ENCODE results near the gene RAET1E. TPM values are rescaled to one million over a fixed set of nuclear protein-coding genes. Genes with fewer than 3 reads are reported as not detected.
"Not testable (repeated sequence)": the region's sequence is repeated elsewhere in the genome, so short reads cannot be mapped to it uniquely, and the experiment has no call there.

Gene RAET1E
- total and polyA plus RNA-seq, 2 donors (not counting 3 experiments of a cell fraction or from before 2014, with no cell fraction given): 0.04 TPM; not detected in 1

DNA sequence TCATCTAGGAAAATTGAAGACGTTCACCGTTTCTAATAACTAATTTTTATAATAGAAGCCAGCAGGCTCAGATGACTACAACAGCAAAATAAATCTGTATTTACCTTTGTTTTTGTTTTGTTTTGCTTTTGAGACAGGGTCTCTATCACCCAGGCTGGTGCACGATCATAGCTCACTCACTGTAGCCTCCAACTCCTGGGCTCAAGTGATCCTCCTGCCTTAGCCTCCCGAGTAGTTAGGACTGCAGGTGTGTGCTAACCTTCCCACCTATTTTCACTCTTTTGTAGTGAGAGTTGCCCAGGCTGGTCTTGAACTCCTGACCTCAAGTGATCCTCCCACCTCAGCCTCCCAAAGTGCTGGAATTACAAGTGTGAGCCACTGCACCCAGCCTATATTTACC lies 43.9 kb downstream of the RAET1E start:
- dilution Hi-C loops (cut with MboI; ENCODE audit: extremely low pct_ligation_motif_present, low sequenced_read_pairs); H3K4me3 ChIP-seq (replicated peaks in 1 of 3; ENCODE audit: insufficient read depth in 1 of 3, low read depth in 1 of 3, low read length in 3 of 3); H3K27me3 ChIP-seq (ENCODE audit: control insufficient read depth in 2 of 2, insufficient read depth in 2 of 2, low read length in 2 of 2); H4K20me1 ChIP-seq (replicated peaks; ENCODE audit: control insufficient read depth, extremely low read depth, insufficient read depth, low read length); POLR2A ChIA-PET; H3K36me3 ChIP-seq (ENCODE audit: control insufficient read depth in 2 of 2, extremely low read depth in 1 of 2, insufficient read depth in 2 of 2, low read length in 2 of 2); DNase-seq (ENCODE audit: low read depth, low spot score); BruUV-seq (replicated peaks); intact Hi-C loops (cut with micrococcal nuclease); H3K9me1 ChIP-seq (replicated peaks; ENCODE audit: control insufficient read depth, extremely low read depth, insufficient read depth, low read length); FAIRE-seq; H3K9me3 ChIP-seq (replicated peaks; ENCODE audit: control insufficient read depth, insufficient read depth, low read length); H2AFZ ChIP-seq (ENCODE audit: low read depth, low read length): not testable (repeated sequence)
- Histone ChIP-seq H3K9ac (replicated peaks; ENCODE audit: extremely low read depth, insufficient read depth, low read length) (peak overlapping the region; percentile 92), H3K4me1 (ENCODE audit: control insufficient read depth, extremely low read depth, insufficient read depth, low read length) (peaks cover 68% of the 10 kb centered on the region), H3K79me2 (ENCODE audit: control insufficient read depth, insufficient read depth, low read length) (peaks cover 43% of the 10 kb centered on the region), H3K4me2 (ENCODE audit: insufficient read depth, low read length) (peak overlapping the region; percentile 97), H3K27ac (ENCODE audit: insufficient read depth, low read depth, low read length) (peak overlapping the region; percentile 95)
- CTCF ChIA-PET: interaction anchor here (0.8 to 1.6 kb wide), 3 partner anchors 10 to 14 kb away, joined by 3 to 9 read pairs (median 3); partner anchors contain the start of gene LRP11

- intact Hi-C loops (cut with micrococcal nuclease) (no loop called here), dilution Hi-C loops (cut with MboI; ENCODE audit: extremely low pct_ligation_motif_present, low sequenced_read_pairs) (no loop called here)
- H3K79me2 ChIP-seq (ENCODE audit: control insufficient read depth, insufficient read depth, low read length): peaks cover 33% of the 10 kb centered on the region
- peak overlapping the region; percentile 78 for H3K9ac ChIP-seq (replicated peaks; ENCODE audit: extremely low read depth, insufficient read depth, low read length)
- no peaks in the 10 kb centered on the region for H3K9me3 ChIP-seq (replicated peaks; ENCODE audit: control insufficient read depth, insufficient read depth, low read length)
- peak overlapping the region; percentile 74 for H3K27ac ChIP-seq (ENCODE audit: insufficient read depth, low read depth, low read length)
- no peaks in the 10 kb centered on the region for H3K9me1 ChIP-seq (replicated peaks; ENCODE audit: control insufficient read depth, extremely low read depth, insufficient read depth, low read length)
- CTCF ChIA-PET: interaction anchor here (0.8 kb wide), 1 partner anchor 12 kb away, joined by 3 read pairs; no protein-coding TSS in a partner anchor
- FAIRE-seq (no peak), DNase-seq (ENCODE audit: low read depth, low spot score) (peak; percentile 45)
- peak overlapping the region; percentile 97 for H3K4me2 ChIP-seq (ENCODE audit: insufficient read depth, low read length)
- POLR2A ChIA-PET: no interaction called here
- TF ChIP-seq POLR2A (IDR thresholded peaks at IDR 0.05; ENCODE audit: low read depth, low read length) (no peak), MYC (IDR thresholded peaks at IDR 0.05; ENCODE audit: low read depth, low read length) (no peak), POLR2AphosphoS5 (IDR thresholded peaks at IDR 0.05; ENCODE audit: insufficient read depth, low read depth, low read length) (no peak)
- no peaks in the 10 kb centered on the region for H3K27me3 ChIP-seq (ENCODE audit: control insufficient read depth in 2 of 2, insufficient read depth in 2 of 2, low read length in 2 of 2)
- H3K36me3 ChIP-seq (ENCODE audit: control insufficient read depth in 2 of 2, extremely low read depth in 1 of 2, insufficient read depth in 2 of 2, low read length in 2 of 2): no peaks in the 10 kb centered on the region
- no TSS peak for BruUV-seq (replicated peaks)
- H4K20me1 ChIP-seq (replicated peaks; ENCODE audit: control insufficient read depth, extremely low read depth, insufficient read depth, low read length): no peaks in the 10 kb centered on the region
- H3K4me1 ChIP-seq (ENCODE audit: control insufficient read depth, extremely low read depth, insufficient read depth, low read length): peaks cover 65% of the 10 kb centered on the region
- peak overlapping the region; percentile 33 for H2AFZ ChIP-seq (ENCODE audit: low read depth, low read length)
- peak overlapping the region; percentile 34 to 58 (median 44) for H3K4me3 ChIP-seq (replicated peaks in 1 of 3; ENCODE audit: insufficient read depth in 1 of 3, low read depth in 1 of 3, low read length in 3 of 3)
These were observed 45.0 kb downstream of the RAET1E start for GRCh38 chr6:149852881-149853280.
